ENCODE measurements around the gene ACOXL. TPM values are rescaled to one million over a fixed set of nuclear protein-coding genes. Genes with fewer than 3 reads are reported as not detected.

ACOXL gene
- total and polyA plus RNA-seq, 2 of the 8 experiments (the other 6 are each of a cell fraction or from before 2014, with no cell fraction given): 11.4 to 20.6 TPM

DNA sequence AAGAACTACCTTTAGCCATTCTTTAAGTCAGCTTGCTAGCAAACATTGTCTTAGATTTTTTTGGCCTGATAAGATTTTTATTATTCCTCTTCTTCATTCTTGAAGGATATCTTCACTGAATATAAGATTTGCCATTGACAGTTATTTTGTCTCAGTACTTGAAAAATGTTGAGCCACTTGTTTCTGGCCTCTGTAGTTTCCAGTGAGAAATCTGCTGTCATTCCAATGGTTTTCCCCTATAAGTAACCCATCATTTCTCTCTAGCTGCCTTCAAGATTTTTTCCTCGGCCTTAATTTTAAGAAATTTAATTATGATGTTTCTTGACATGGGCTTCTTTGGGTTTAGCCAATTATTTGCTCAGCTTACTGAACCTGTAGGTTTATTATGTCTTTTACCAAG lies 32.6 kb downstream of the ACOXL start:
- ChIA-PET POLR2A (ENCODE audit: partially characterized antibody) (no interaction called here), CTCF (ENCODE audit: partially characterized antibody) (interaction anchor here (0.6 to 2.2 kb wide), 3 partner anchors 10 to 40 kb away, joined by 3 to 10 read pairs (median 4); no protein-coding TSS in a partner anchor)
- H3K9me3 ChIP-seq (ENCODE audit: insufficient read depth in 2 of 2, low read depth in 1 of 2, low read length in 1 of 2): peaks cover 0 to 6% of the 10 kb centered on the region in 2 experiments; a peak in 1 of 4 replicates
- no peaks in the 10 kb centered on the region for H4K20me1 ChIP-seq (replicated peaks in 1 of 2; ENCODE audit: control insufficient read depth in 1 of 2, insufficient read depth in 2 of 2, low read length in 2 of 2)
- no peaks in the 10 kb centered on the region for H3K27me3 ChIP-seq (replicated peaks in 1 of 4; ENCODE audit: control insufficient read depth in 3 of 4, extremely low read depth in 1 of 4, insufficient read depth in 3 of 4, low read length in 3 of 4)
- no peak for DNase-seq (ENCODE audit: low read depth in 1 of 2, low spot score in 2 of 2)
- H3K4ac ChIP-seq (replicated peaks; ENCODE audit: insufficient read length, low read depth, low read length): no peak overlapping the region
- no peak overlapping the region for H2BK20ac ChIP-seq (ENCODE audit: low read length)
- H4K91ac ChIP-seq (replicated peaks; ENCODE audit: insufficient read length, low read length): no peak overlapping the region
- no peaks in the 10 kb centered on the region; the same call in 1 of the 2 replicates for H3K23me2 ChIP-seq (ENCODE audit: low read depth, low read length)
- H3K4me2 ChIP-seq (ENCODE audit: insufficient read depth in 1 of 2, low read depth in 2 of 2, low read length in 2 of 2): no peak overlapping the region
- no peak overlapping the region for H3K27ac ChIP-seq (ENCODE audit: low read depth, low read length)
- H2BK5ac ChIP-seq (ENCODE audit: low read depth, low read length): no peak overlapping the region
- no peaks in the 10 kb centered on the region for H3K79me1 ChIP-seq (ENCODE audit: low read depth, low read length)
- H4K5ac ChIP-seq (ENCODE audit: insufficient read length, low read depth, low read length): no peak overlapping the region
- no peak overlapping the region for H3K56ac ChIP-seq (replicated peaks; ENCODE audit: insufficient read length, low read depth, low read length)
- no peaks in the 10 kb centered on the region for H3K36me3 ChIP-seq (ENCODE audit: control insufficient read depth in 2 of 4, insufficient read depth in 4 of 4, low read length in 3 of 4)
- no peak overlapping the region for H3K9ac ChIP-seq (replicated peaks in 1 of 4; ENCODE audit: extremely low read depth in 1 of 4, low read depth in 3 of 4, low read length in 3 of 4)
- no peak overlapping the region for H3K14ac ChIP-seq (ENCODE audit: insufficient read length)
- no peak overlapping the region for H3K18ac ChIP-seq (ENCODE audit: extremely low read depth, low read length)
- peaks cover 0 to 14% (median 9%) of the 10 kb centered on the region in 4 experiments; a peak in 5 of 7 replicates for H3K4me1 ChIP-seq (replicated peaks in 1 of 4; ENCODE audit: control insufficient read depth in 3 of 4, insufficient read depth in 4 of 4, low read length in 3 of 4)
- H2AK5ac ChIP-seq (ENCODE audit: low read depth, low read length): no peak overlapping the region
- H2AFZ ChIP-seq (ENCODE audit: low read length): no peak overlapping the region
- WGBS, 2 experiments (ENCODE audit: extremely low coverage in 1 of 2, insufficient coverage in 1 of 2, insufficient read length in 1 of 2, insufficient replicate concordance in 2 of 2, low coverage in 1 of 2, low lambda C conversion rate in 2 of 2, missing lambda C conversion rate in 1 of 2): 91% methylated on average over 1 of the region's 1 CpG; no CpG with 5 or more reads in 1 of the 2 experiments
- no peak overlapping the region for H2BK120ac ChIP-seq (replicated peaks; ENCODE audit: low read depth, low read length)
- no peak overlapping the region for H4K8ac ChIP-seq (ENCODE audit: extremely low read depth, insufficient read depth, low read length)
- no peak overlapping the region for H2BK15ac ChIP-seq (ENCODE audit: low read length)
- no peak overlapping the region for H3K4me3 ChIP-seq (ENCODE audit: extremely low read depth in 1 of 4, insufficient read depth in 2 of 4, low read depth in 3 of 4, low read length in 4 of 4)
- no peak for FAIRE-seq
- H2BK12ac ChIP-seq (ENCODE audit: low read depth, low read length): no peak overlapping the region
- peaks cover 0 to 56% of the 10 kb centered on the region in 2 experiments; a peak in 2 of 4 replicates for H3K79me2 ChIP-seq (ENCODE audit: control insufficient read depth in 1 of 2, insufficient read depth in 2 of 2, low read length in 2 of 2)
- TF ChIP-seq JUN (IDR thresholded peaks at IDR 0.05; ENCODE audit: low read depth, low read length) (no peak), TCF12 (IDR thresholded peaks at IDR 0.05; ENCODE audit: low read depth, low read length) (no peak), CHD1 (IDR thresholded peaks at IDR 0.05; ENCODE audit: low read depth, low read length) (no peak), SIX5 (IDR thresholded peaks at IDR 0.05; ENCODE audit: low read depth, low read length) (no peak), SP4 (IDR thresholded peaks at IDR 0.05; ENCODE audit: low read length) (no peak), GTF2F1 (IDR thresholded peaks at IDR 0.05; ENCODE audit: borderline replicate concordance, low read depth, low read length) (no peak), HDAC2 (IDR thresholded peaks at IDR 0.05; ENCODE audit: borderline replicate concordance in 1 of 2, low read depth in 2 of 2, low read length in 2 of 2) (no peak), SP2 (IDR thresholded peaks at IDR 0.05; ENCODE audit: low read length) (no peak), TBP (IDR thresholded peaks at IDR 0.05; ENCODE audit: low read depth, low read length) (no peak), CBX8 (IDR thresholded peaks at IDR 0.05; ENCODE audit: borderline replicate concordance, low read depth, low read length) (no peak), KDM1A (IDR thresholded peaks at IDR 0.05; ENCODE audit: borderline replicate concordance, low read length) (no peak), ZNF274 (IDR thresholded peaks at IDR 0.05; ENCODE audit: borderline replicate concordance, extremely low read depth, low read length) (no peak), POLR2AphosphoS5 (IDR thresholded peaks at IDR 0.05; ENCODE audit: low read depth, low read length) (no peak)
- TF ChIP-seq, protein P1, sequence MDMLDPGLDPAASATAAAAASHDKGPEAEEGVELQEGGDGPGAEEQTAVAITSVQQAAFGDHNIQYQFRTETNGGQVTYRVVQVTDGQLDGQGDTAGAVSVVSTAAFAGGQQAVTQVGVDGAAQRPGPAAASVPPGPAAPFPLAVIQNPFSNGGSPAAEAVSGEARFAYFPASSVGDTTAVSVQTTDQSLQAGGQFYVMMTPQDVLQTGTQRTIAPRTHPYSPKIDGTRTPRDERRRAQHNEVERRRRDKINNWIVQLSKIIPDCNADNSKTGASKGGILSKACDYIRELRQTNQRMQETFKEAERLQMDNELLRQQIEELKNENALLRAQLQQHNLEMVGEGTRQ (IDR thresholded peaks at IDR 0.05; ENCODE audit: low read length): no peak
- H3K23ac ChIP-seq (ENCODE audit: insufficient read length): no peak overlapping the region
